Measurements from ENCODE around the gene NKX1-1. TPM values are rescaled to one million over a fixed set of nuclear protein-coding genes. Genes with fewer than 3 reads are reported as not detected.

Gene NKX1-1
- total RNA-seq, 1 donor from 2014 or later: not detected

GRCh38 chr4:1402021-1402515, 4.2 kb downstream of the NKX1-1 start:
- peaks cover 2% of the 10 kb centered on the region for H3K36me3 Mint-ChIP-seq (ENCODE audit: low read depth)
- DNase-seq (ENCODE audit: low read depth, low spot score): no peak
- H3K9me3 Mint-ChIP-seq: no peaks in the 10 kb centered on the region
- H3K4me3 Mint-ChIP-seq: peak overlapping the region; percentile 19
- no peak for TF ChIP-seq CTCF (conservative IDR thresholded peaks at IDR 0.05)
- peaks cover 29% of the 10 kb centered on the region for H3K27me3 Mint-ChIP-seq (ENCODE audit: low read depth)
- H3K27ac Mint-ChIP-seq (ENCODE audit: unreplicated experiment): no peak overlapping the region
- no peaks in the 10 kb centered on the region for H3K4me1 Mint-ChIP-seq

DNA sequence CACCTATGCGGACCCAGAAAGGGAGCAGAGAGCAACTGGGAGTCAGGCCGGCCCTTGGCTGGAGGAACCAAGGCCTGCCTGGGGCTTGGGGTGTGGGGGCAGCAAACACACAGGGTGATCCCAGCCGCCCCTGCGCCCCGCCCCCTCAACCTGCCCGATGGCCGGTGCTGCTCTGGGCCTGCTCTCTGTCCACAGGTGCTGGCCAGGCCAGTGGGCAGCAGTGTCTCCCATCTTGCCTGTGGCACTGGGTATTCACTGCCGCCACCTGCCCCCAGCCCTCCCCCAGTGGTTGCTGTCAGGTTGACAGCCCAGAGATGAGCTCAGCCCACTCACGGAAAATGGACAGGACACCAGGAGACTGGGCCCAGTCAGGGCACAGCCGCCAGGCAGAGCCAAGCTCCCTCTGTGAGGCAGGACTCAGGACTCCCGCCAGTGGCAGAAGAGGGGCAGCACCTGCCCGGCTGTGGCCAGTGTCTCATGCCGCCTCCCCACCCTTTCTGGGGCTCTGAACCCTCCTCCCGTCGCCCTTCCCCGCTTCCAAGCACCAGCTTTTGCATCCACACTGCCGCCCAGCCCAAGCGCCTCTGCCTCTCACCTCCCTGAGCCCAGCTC, 4.7 kb downstream of the NKX1-1 start:
- no peak for DNase-seq (ENCODE audit: low read depth, low spot score)
- no peaks in the 10 kb centered on the region for H3K9me3 Mint-ChIP-seq
- peak overlapping the region; percentile 19 for H3K4me3 Mint-ChIP-seq
- no peak for TF ChIP-seq CTCF (conservative IDR thresholded peaks at IDR 0.05)
- peaks cover 5% of the 10 kb centered on the region for H3K36me3 Mint-ChIP-seq (ENCODE audit: low read depth)
- H3K4me1 Mint-ChIP-seq: no peaks in the 10 kb centered on the region
- H3K27ac Mint-ChIP-seq (ENCODE audit: unreplicated experiment): no peak overlapping the region
- H3K27me3 Mint-ChIP-seq (ENCODE audit: low read depth): peaks cover 28% of the 10 kb centered on the region

- no peak for DNase-seq (ENCODE audit: low read depth, low spot score)
- Mint-ChIP-seq H3K4me1 (no peaks in the 10 kb centered on the region), H3K27me3 (ENCODE audit: low read depth) (peaks cover 28% of the 10 kb centered on the region), H3K36me3 (ENCODE audit: low read depth) (peaks cover 5% of the 10 kb centered on the region), H3K4me3 (no peak overlapping the region), H3K27ac (ENCODE audit: unreplicated experiment) (no peak overlapping the region), H3K9me3 (no peaks in the 10 kb centered on the region)
- no peak for TF ChIP-seq CTCF (conservative IDR thresholded peaks at IDR 0.05)
These were observed 5.3 kb downstream of the NKX1-1 start for GRCh38 chr4:1400831-1401408.

- H3K27me3 Mint-ChIP-seq (ENCODE audit: low read depth): peaks cover 27% of the 10 kb centered on the region
- TF ChIP-seq CTCF (conservative IDR thresholded peaks at IDR 0.05): no peak
- no peak overlapping the region for H3K4me3 Mint-ChIP-seq
- DNase-seq (ENCODE audit: low read depth, low spot score): no peak
- H3K4me1 Mint-ChIP-seq: no peaks in the 10 kb centered on the region
- H3K36me3 Mint-ChIP-seq (ENCODE audit: low read depth): peaks cover 10% of the 10 kb centered on the region
- no peak overlapping the region for H3K27ac Mint-ChIP-seq (ENCODE audit: unreplicated experiment)
- H3K9me3 Mint-ChIP-seq: peaks cover 2% of the 10 kb centered on the region
These were observed 5.9 kb downstream of the NKX1-1 start for GRCh38 chr4:1400191-1400805.

GRCh38 chr4:1399508-1400190, 6.6 kb downstream of the NKX1-1 start:
- Mint-ChIP-seq H3K27me3 (ENCODE audit: low read depth) (peaks cover 22% of the 10 kb centered on the region), H3K27ac (ENCODE audit: unreplicated experiment) (no peak overlapping the region)
- DNase-seq (ENCODE audit: low read depth, low spot score): no peak

More at GRCh38 chr4:1399508-1400190, 6.6 kb downstream of the NKX1-1 start:
- no peaks in the 10 kb centered on the region for H3K4me1 Mint-ChIP-seq
- TF ChIP-seq CTCF (conservative IDR thresholded peaks at IDR 0.05): no peak
- H3K9me3 Mint-ChIP-seq: peaks cover 2% of the 10 kb centered on the region
- peaks cover 10% of the 10 kb centered on the region for H3K36me3 Mint-ChIP-seq (ENCODE audit: low read depth)
- H3K4me3 Mint-ChIP-seq: no peak overlapping the region

Data from neural crest cell (in vitro differentiated cells).